Measurements from ENCODE around the gene RDH13.
"Not testable (repeated sequence)": the region's sequence is repeated elsewhere in the genome, so short reads cannot be mapped to it uniquely, and the experiment has no call there.

RDH13 gene

GRCh38 chr19:55078996-55079395 is 16.0 kb upstream of the RDH13 start:
- H3K27me3 ChIP-seq (ENCODE audit: insufficient read depth, low read length), result peaks cover 53% of the 10 kb centered on the region

DNA sequence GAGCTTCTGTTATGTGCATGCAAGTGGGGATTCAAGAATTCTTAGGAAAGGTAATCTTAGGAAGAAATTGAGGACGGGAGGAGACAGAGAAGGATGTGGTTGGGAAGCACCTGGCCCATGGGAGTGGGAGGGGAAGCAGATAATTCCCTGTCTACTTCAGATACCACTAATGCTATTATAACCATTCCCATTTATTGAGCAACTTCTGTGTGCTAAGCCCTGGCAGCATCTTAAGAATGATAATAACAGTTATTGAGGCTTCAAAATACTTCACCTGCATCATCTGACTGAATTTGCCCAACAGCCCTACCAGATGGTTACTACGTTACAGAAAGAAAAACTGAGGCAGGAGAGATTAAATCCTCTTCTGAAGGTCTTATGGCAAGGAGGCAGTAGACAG is 14.2 kb upstream of the RDH13 start:
- no peak overlapping the region for H3K4me3 ChIP-seq (ENCODE audit: low read length)
- no peaks in the 10 kb centered on the region for H3K36me3 ChIP-seq (ENCODE audit: insufficient read depth, low read length)
- H3K4me1 ChIP-seq (ENCODE audit: insufficient read depth, low read length), result peaks cover 5% of the 10 kb centered on the region
- peaks cover 51% of the 10 kb centered on the region for H3K27me3 ChIP-seq (ENCODE audit: insufficient read depth, low read length)
- peaks cover 10% of the 10 kb centered on the region for H3K9me3 ChIP-seq (ENCODE audit: low read length)
- no peak overlapping the region for H2AFZ ChIP-seq (ENCODE audit: low read depth, low read length)

More at GRCh38 chr19:55078996-55079395, 16.0 kb upstream of the RDH13 start:
- peaks cover 7% of the 10 kb centered on the region for H3K9me3 ChIP-seq (ENCODE audit: low read length)
- peaks cover 5% of the 10 kb centered on the region for H3K4me1 ChIP-seq (ENCODE audit: insufficient read depth, low read length)
- no peak overlapping the region for H2AFZ ChIP-seq (ENCODE audit: low read depth, low read length)
- H3K36me3 ChIP-seq (ENCODE audit: insufficient read depth, low read length), result no peaks in the 10 kb centered on the region
- H3K4me3 ChIP-seq (ENCODE audit: low read length), result no peak overlapping the region

GRCh38 chr19:55076321-55076720 is 13.4 kb upstream of the RDH13 start:
- Histone ChIP-seq H3K4me1 (ENCODE audit: insufficient read depth, low read length) (peaks cover 5% of the 10 kb centered on the region), H3K36me3 (ENCODE audit: insufficient read depth, low read length) (no peaks in the 10 kb centered on the region), H3K4me3 (ENCODE audit: low read length) (no peak overlapping the region), H3K27me3 (ENCODE audit: insufficient read depth, low read length) (peaks cover 51% of the 10 kb centered on the region), H3K9me3 (ENCODE audit: low read length) (peaks cover 5% of the 10 kb centered on the region), H2AFZ (ENCODE audit: low read depth, low read length) (no peak overlapping the region)

DNA sequence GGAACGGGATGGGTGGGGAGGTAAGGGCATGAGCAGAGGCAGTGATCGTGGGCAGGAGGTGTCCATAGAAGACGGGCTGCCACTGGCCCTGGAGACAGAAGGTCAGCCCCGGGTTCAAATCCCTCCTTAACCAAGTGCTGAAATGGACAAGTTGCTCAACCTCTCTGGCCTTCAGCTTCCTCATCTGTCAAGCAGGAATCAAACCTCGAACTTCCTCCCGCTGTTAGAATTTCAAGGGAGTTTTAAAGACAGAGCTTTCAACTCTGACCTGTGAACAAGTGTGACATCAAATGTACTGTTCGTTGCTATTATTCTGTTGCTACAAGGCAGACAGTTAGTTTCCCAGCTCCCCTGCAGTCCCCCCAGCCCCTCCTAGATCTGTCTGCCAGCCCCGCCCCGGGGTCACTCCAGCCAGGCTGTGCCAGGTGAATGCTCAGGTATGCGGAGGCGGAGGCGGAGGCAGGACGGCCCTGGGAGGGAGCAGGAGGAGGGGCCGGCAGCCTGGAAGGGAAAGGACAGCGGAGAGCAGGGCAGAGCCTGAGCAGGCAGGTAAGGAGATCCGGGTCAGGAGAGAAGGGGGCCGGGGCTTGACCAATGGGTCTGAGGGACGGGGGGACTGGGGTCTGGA is 12.5 kb upstream of the RDH13 start, which contains the start of gene EPS8L1:
EPS8L1 (plus strand) TSS at position 499 of the 628 bp plus-strand sequence. CDS start 576 bp downstream, outside the sequence.
- no peaks in the 10 kb centered on the region for H3K36me3 ChIP-seq (ENCODE audit: insufficient read depth, low read length)
- peaks cover 51% of the 10 kb centered on the region for H3K27me3 ChIP-seq (ENCODE audit: insufficient read depth, low read length)
- H3K9me3 ChIP-seq (ENCODE audit: low read length), result peaks cover 5% of the 10 kb centered on the region
- no peak within 1 kb of the TSS for H2AFZ ChIP-seq (ENCODE audit: low read depth, low read length)
- peaks cover under 1% of the 10 kb centered on the region for H3K4me1 ChIP-seq (ENCODE audit: insufficient read depth, low read length)
- H3K4me3 ChIP-seq (ENCODE audit: low read length), result no peak within 1 kb of the TSS

DNA sequence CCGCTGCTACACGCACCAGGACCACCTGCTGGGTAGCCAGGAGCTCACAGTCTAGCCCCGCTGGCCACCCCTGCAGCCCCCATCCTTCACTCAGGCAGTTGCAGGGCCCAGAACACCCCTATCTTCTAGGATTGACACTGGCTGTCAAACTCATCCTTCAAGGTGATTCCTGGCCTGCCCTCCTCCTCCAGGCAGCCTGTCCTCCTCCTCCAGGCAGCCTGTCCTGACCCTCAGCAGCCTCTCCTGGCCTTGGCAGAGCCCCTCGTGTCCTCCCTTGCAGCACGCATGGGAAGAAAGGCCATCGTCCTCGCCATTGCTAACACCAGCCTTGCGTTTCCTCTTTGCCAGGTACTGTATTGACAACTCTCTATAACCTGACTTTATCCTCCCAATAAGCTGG is 9.0 kb upstream of the RDH13 start:
- Histone ChIP-seq H2AFZ (ENCODE audit: low read depth, low read length) (no peak overlapping the region), H3K36me3 (ENCODE audit: insufficient read depth, low read length) (no peaks in the 10 kb centered on the region), H3K9me3 (ENCODE audit: low read length) (peaks cover 5% of the 10 kb centered on the region), H3K4me3 (ENCODE audit: low read length) (no peak overlapping the region), H3K27me3 (ENCODE audit: insufficient read depth, low read length) (peaks cover 63% of the 10 kb centered on the region), H3K4me1 (ENCODE audit: insufficient read depth, low read length) (peaks cover 11% of the 10 kb centered on the region)

GRCh38 chr19:55071129-55071502 is 8.2 kb upstream of the RDH13 start:
- Histone ChIP-seq H3K4me1 (ENCODE audit: insufficient read depth, low read length) (peaks cover 11% of the 10 kb centered on the region), H2AFZ (ENCODE audit: low read depth, low read length) (no peak overlapping the region), H3K27me3 (ENCODE audit: insufficient read depth, low read length) (peaks cover 65% of the 10 kb centered on the region), H3K36me3 (ENCODE audit: insufficient read depth, low read length) (no peaks in the 10 kb centered on the region), H3K9me3 (ENCODE audit: low read length) (peaks cover 5% of the 10 kb centered on the region), H3K4me3 (ENCODE audit: low read length) (no peak overlapping the region)

GRCh38 chr19:55070466-55071128 is 7.6 kb upstream of the RDH13 start:
- H2AFZ ChIP-seq (ENCODE audit: low read depth, low read length), result no peak overlapping the region
- H3K27me3 ChIP-seq (ENCODE audit: insufficient read depth, low read length), result peaks cover 64% of the 10 kb centered on the region

DNA sequence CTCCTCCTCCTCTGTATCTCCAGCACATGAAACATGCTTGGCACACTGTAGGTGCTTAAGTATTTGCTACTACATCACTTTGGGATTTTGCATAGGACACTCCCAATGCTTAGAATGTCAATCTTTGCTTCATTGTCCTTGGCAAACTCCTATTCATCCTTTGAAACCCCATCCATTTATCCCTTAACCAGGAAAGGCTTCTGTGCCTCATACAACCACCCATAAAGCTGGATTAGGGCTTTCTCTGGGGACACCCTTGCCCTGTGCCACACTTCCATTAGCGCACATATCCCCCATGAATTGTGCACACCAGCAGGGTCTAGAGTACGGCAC is 6.9 kb upstream of the RDH13 start:
- peaks cover 5% of the 10 kb centered on the region for H3K9me3 ChIP-seq (ENCODE audit: low read length)
- peaks cover 57% of the 10 kb centered on the region for H3K27me3 ChIP-seq (ENCODE audit: insufficient read depth, low read length)
- no peak overlapping the region for H3K4me3 ChIP-seq (ENCODE audit: low read length)
- H2AFZ ChIP-seq (ENCODE audit: low read depth, low read length), result no peak overlapping the region
- H3K36me3 ChIP-seq (ENCODE audit: insufficient read depth, low read length), result no peaks in the 10 kb centered on the region
- peaks cover 11% of the 10 kb centered on the region for H3K4me1 ChIP-seq (ENCODE audit: insufficient read depth, low read length)

More at GRCh38 chr19:55070466-55071128, 7.6 kb upstream of the RDH13 start:
- Histone ChIP-seq H3K9me3 (ENCODE audit: low read length) (peaks cover 5% of the 10 kb centered on the region), H3K4me3 (ENCODE audit: low read length) (no peak overlapping the region), H3K36me3 (ENCODE audit: insufficient read depth, low read length) (no peaks in the 10 kb centered on the region), H3K4me1 (ENCODE audit: insufficient read depth, low read length) (peaks cover 11% of the 10 kb centered on the region)

GRCh38 chr19:55068950-55069864 is 6.3 kb upstream of the RDH13 start:
- Histone ChIP-seq H3K4me3 (ENCODE audit: low read length) (peak overlapping the region; percentile 34), H2AFZ (ENCODE audit: low read depth, low read length) (no peak overlapping the region), H3K4me1 (ENCODE audit: insufficient read depth, low read length) (peaks cover 11% of the 10 kb centered on the region), H3K9me3 (ENCODE audit: low read length) (peaks cover 4% of the 10 kb centered on the region), H3K36me3 (ENCODE audit: insufficient read depth, low read length) (no peaks in the 10 kb centered on the region), H3K27me3 (ENCODE audit: insufficient read depth, low read length) (peaks cover 57% of the 10 kb centered on the region)

GRCh38 chr19:55067869-55068268 is 4.9 kb upstream of the RDH13 start:
- Histone ChIP-seq H3K4me3 (ENCODE audit: low read length) (no peak overlapping the region), H3K9me3 (ENCODE audit: low read length) (peaks cover 3% of the 10 kb centered on the region), H3K36me3 (ENCODE audit: insufficient read depth, low read length) (no peaks in the 10 kb centered on the region), H2AFZ (ENCODE audit: low read depth, low read length) (no peak overlapping the region), H3K4me1 (ENCODE audit: insufficient read depth, low read length) (peaks cover 11% of the 10 kb centered on the region), H3K27me3 (ENCODE audit: insufficient read depth, low read length) (peaks cover 57% of the 10 kb centered on the region)

- H3K9me3 ChIP-seq (ENCODE audit: low read length), result no peaks in the 10 kb centered on the region
- H3K27me3 ChIP-seq (ENCODE audit: insufficient read depth, low read length), result peaks cover 47% of the 10 kb centered on the region
Observed at GRCh38 chr19:55066107-55066709, 3.3 kb upstream of the RDH13 start.

GRCh38 chr19:55065516-55065915 is 2.6 kb upstream of the RDH13 start:
- H3K4me3 ChIP-seq (ENCODE audit: low read length); H2AFZ ChIP-seq (ENCODE audit: low read depth, low read length): not testable (repeated sequence)
- peaks cover 41% of the 10 kb centered on the region for H3K27me3 ChIP-seq (ENCODE audit: insufficient read depth, low read length)

More at GRCh38 chr19:55066107-55066709, 3.3 kb upstream of the RDH13 start:
- H3K4me1 ChIP-seq (ENCODE audit: insufficient read depth, low read length), result peaks cover 14% of the 10 kb centered on the region
- no peaks in the 10 kb centered on the region for H3K36me3 ChIP-seq (ENCODE audit: insufficient read depth, low read length)
- no peak overlapping the region for H2AFZ ChIP-seq (ENCODE audit: low read depth, low read length)
- no peak overlapping the region for H3K4me3 ChIP-seq (ENCODE audit: low read length)

DNA sequence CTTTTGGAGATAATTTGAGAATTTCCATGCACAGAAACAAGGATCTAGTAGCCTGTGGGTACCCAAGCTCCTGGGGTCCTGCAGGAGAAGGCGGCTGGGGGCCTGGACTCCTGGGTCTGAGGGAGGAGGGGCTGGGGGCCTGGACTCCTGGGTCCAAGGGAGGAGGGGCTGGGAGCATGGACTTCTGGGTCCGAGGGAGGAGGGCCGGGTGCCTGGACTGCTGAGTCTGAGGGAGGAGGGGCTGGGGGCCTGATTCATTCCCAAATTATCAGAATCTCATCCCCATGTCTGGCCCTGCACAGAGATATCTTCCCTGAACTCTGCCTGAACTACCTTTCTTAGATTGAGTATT is 520 bp upstream of the RDH13 start:
- Histone ChIP-seq H3K27me3 (ENCODE audit: insufficient read depth, low read length) (peaks cover 27% of the 10 kb centered on the region), H3K9me3 (ENCODE audit: low read length) (no peaks in the 10 kb centered on the region), H3K36me3 (ENCODE audit: insufficient read depth, low read length) (peaks cover 5% of the 10 kb centered on the region), H3K4me1 (ENCODE audit: insufficient read depth, low read length) (peaks cover 3% of the 10 kb centered on the region), H3K4me3 (ENCODE audit: low read length) (peak overlapping the region; percentile 35), H2AFZ (ENCODE audit: low read depth, low read length) (no peak overlapping the region)

More at GRCh38 chr19:55065516-55065915, 2.6 kb upstream of the RDH13 start:
- H3K36me3 ChIP-seq (ENCODE audit: insufficient read depth, low read length); H3K9me3 ChIP-seq (ENCODE audit: low read length): not testable (repeated sequence)
- H3K4me1 ChIP-seq (ENCODE audit: insufficient read depth, low read length), result peaks cover 14% of the 10 kb centered on the region

Data from neuron (in vitro differentiated cells).